ENCODE measurements around the gene GADD45B. TPM values are rescaled to one million over a fixed set of nuclear protein-coding genes. Genes with fewer than 3 reads are reported as not detected.

The GADD45B gene
- total and polyA plus RNA-seq, 10 of the 15 experiments (the other 5 are each of a cell fraction or from before 2014, with no cell fraction given): 2.4 to 180 (median 91.1) TPM

DNA sequence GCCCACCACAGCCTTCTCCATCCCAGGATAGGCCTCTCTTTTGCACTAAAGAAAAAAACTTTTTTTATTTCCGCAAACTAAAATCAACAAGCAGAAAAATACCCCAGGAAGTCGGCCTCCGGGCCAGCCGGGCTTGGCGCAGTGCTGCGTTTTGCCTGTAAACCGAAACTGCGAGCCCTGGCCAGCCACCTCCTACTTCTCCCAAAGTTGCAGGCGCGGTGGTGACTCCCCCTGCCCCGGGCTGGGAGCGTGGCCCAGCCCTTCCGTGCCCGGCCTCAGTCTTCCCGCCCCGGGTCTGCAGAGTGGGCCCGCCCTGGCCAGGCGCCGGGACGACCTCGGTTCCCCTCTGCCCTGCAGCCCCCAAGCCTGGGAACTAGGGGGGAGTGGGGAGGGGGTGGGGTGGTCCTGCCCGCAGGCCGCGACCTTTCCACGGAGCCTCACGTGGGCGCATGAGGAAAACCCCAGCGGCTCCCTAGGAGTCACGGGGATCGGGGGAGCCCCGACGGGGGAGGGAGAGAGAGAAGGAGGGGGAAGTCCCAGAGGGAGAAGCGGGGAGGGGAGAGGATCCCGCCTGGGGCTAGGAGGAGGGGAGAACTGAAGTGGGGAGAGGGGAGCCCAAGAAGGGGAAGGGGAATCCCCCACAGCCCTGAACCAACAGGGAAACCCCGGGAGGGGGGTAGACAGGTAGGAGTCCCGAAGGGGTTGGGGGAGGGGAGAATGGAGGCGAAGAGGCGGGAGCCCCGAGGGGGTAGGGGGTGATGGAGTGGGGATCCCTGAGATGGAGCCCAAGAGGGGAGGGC is 3.0 kb downstream of the GADD45B start (continued):
- TF ChIP-seq, protein P1, sequence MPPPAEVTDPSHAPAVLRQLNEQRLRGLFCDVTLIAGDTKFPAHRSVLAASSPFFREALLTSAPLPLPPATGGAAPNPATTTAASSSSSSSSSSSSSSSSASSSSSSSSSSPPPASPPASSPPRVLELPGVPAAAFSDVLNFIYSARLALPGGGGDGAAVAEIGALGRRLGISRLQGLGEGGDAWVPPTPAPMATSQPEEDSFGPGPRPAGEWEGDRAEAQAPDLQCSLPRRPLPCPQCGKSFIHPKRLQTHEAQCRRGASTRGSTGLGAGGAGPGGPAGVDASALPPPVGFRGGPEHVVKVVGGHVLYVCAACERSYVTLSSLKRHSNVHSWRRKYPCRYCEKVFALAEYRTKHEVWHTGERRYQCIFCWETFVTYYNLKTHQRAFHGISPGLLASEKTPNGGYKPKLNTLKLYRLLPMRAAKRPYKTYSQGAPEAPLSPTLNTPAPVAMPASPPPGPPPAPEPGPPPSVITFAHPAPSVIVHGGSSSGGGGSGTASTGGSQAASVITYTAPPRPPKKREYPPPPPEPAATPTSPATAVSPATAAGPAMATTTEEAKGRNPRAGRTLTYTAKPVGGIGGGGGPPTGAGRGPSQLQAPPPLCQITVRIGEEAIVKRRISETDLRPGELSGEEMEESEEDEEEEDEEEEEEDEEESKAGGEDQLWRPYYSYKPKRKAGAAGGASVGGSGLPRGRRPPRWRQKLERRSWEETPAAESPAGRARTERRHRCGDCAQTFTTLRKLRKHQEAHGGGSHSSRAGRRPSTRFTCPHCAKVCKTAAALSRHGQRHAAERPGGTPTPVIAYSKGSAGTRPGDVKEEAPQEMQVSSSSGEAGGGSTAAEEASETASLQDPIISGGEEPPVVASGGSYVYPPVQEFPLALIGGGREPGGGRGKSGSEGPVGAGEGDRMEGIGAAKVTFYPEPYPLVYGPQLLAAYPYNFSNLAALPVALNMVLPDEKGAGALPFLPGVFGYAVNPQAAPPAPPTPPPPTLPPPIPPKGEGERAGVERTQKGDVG (CRISPR knock-in tag; IDR thresholded peaks at IDR 0.05): no peak; the same call in 1 of the 2 replicates
- TF ChIP-seq PBX3 (IDR thresholded peaks at IDR 0.05; ENCODE audit: insufficient replicate concordance, low read depth, low read length) (no peak), MEF2A (IDR thresholded peaks at IDR 0.05; ENCODE audit: insufficient read depth, low read depth, low read length) (peak; percentile 76; the same call in 1 of the 2 replicates), SMC3 (IDR thresholded peaks at IDR 0.05; ENCODE audit: borderline replicate concordance, low read length) (peak; percentile 21; the same call in 1 of the 2 replicates), CREM (IDR thresholded peaks at IDR 0.05; ENCODE audit: low read depth) (peak; percentile 29; the same call in 1 of the 2 replicates), ZNF384 (IDR thresholded peaks at IDR 0.05; ENCODE audit: borderline replicate concordance, low read depth, low read length) (no peak), ATF7 (IDR thresholded peaks at IDR 0.05; ENCODE audit: low read depth) (peak; percentile 45; the same call in 1 of the 2 replicates), NFXL1 (IDR thresholded peaks at IDR 0.05; ENCODE audit: borderline replicate concordance) (no peak), MYB (IDR thresholded peaks at IDR 0.05; ENCODE audit: borderline replicate concordance, low read depth, low read length) (0 out of 2 replicates have a peak, but pooled peaks have one; percentile 33), SIN3A (IDR thresholded peaks at IDR 0.05; ENCODE audit: low read depth, low read length) (0 out of 2 replicates have a peak, but pooled peaks have one; percentile 16), TCF7 (IDR thresholded peaks at IDR 0.05; ENCODE audit: borderline replicate concordance) (no peak; the same call in 1 of the 2 replicates), EGR1 (IDR thresholded peaks at IDR 0.05; ENCODE audit: borderline replicate concordance in 1 of 2, low read depth in 2 of 2, low read length in 2 of 2) (peak in 1 of 2 experiments; percentile 74; a peak in 2 of 3 replicates), CHD4 (IDR thresholded peaks at IDR 0.05) (no peak; the same call in 1 of the 2 replicates), RBBP5 (conservative IDR thresholded peaks at IDR 0.05) (no peak), TARDBP (IDR thresholded peaks at IDR 0.05; ENCODE audit: borderline replicate concordance) (peak; percentile 56; the same call in 1 of the 2 replicates), YY1 (IDR thresholded peaks at IDR 0.05; ENCODE audit: low read depth, low read length) (no peak; the same call in none of the 2 replicates), RFX5 (IDR thresholded peaks at IDR 0.05; ENCODE audit: low read depth, low read length) (no peak), DPF2 (IDR thresholded peaks at IDR 0.05) (peak; percentile 31; the same call in 1 of the 2 replicates)
- TF ChIP-seq, protein P2, sequence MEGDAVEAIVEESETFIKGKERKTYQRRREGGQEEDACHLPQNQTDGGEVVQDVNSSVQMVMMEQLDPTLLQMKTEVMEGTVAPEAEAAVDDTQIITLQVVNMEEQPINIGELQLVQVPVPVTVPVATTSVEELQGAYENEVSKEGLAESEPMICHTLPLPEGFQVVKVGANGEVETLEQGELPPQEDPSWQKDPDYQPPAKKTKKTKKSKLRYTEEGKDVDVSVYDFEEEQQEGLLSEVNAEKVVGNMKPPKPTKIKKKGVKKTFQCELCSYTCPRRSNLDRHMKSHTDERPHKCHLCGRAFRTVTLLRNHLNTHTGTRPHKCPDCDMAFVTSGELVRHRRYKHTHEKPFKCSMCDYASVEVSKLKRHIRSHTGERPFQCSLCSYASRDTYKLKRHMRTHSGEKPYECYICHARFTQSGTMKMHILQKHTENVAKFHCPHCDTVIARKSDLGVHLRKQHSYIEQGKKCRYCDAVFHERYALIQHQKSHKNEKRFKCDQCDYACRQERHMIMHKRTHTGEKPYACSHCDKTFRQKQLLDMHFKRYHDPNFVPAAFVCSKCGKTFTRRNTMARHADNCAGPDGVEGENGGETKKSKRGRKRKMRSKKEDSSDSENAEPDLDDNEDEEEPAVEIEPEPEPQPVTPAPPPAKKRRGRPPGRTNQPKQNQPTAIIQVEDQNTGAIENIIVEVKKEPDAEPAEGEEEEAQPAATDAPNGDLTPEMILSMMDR (IDR thresholded peaks at IDR 0.05 in 2 of 3, conservative IDR thresholded peaks at IDR 0.05 in 1 of 3; ENCODE audit: control insufficient read depth in 2 of 3, extremely low read depth in 1 of 3, insufficient read depth in 1 of 3, low read depth in 3 of 3, low read length in 3 of 3): no peak
- TF ChIP-seq, protein P3, sequence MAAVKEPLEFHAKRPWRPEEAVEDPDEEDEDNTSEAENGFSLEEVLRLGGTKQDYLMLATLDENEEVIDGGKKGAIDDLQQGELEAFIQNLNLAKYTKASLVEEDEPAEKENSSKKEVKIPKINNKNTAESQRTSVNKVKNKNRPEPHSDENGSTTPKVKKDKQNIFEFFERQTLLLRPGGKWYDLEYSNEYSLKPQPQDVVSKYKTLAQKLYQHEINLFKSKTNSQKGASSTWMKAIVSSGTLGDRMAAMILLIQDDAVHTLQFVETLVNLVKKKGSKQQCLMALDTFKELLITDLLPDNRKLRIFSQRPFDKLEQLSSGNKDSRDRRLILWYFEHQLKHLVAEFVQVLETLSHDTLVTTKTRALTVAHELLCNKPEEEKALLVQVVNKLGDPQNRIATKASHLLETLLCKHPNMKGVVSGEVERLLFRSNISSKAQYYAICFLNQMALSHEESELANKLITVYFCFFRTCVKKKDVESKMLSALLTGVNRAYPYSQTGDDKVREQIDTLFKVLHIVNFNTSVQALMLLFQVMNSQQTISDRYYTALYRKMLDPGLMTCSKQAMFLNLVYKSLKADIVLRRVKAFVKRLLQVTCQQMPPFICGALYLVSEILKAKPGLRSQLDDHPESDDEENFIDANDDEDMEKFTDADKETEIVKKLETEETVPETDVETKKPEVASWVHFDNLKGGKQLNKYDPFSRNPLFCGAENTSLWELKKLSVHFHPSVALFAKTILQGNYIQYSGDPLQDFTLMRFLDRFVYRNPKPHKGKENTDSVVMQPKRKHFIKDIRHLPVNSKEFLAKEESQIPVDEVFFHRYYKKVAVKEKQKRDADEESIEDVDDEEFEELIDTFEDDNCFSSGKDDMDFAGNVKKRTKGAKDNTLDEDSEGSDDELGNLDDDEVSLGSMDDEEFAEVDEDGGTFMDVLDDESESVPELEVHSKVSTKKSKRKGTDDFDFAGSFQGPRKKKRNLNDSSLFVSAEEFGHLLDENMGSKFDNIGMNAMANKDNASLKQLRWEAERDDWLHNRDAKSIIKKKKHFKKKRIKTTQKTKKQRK (IDR thresholded peaks at IDR 0.05; ENCODE audit: low read depth, low read length): no peak
